HepG2 (cell line): ENCODE data around the gene TEKT5. TPM values are rescaled to one million over a fixed set of nuclear protein-coding genes. Genes with fewer than 3 reads are reported as not detected.

ENCODE experiments used
- ATAC-seq: fragments of 200-7000 bp; cut with Tn5 transposase; 3 replicates; pipeline ENCODE4 v1.9.1; 2020; ENCODE audit warnings: mild to moderate bottlenecking, moderate library complexity
- BruUV-seq: library from RNA; stranded (reverse); fragments of 400-500 nt; replicated peaks from 2 replicates; lab custom pipeline; 2021; lab: Mats Ljungman, UMichigan
- CTCF ChIA-PET: fragments of 300-600 bp; formaldehyde crosslinking; extraction: SDS; loops from one replicate; lab custom pipeline; 2021; ENCODE audit warnings: low total read pairs, inconsistent platforms, low intra/inter-chr PET ratio; lab: Yijun Ruan, JAX
- POLR2A ChIA-PET: fragments of 350-600 bp; sonication (Branson Sonifier 250); formaldehyde crosslinking; loops from one replicate; lab custom pipeline; 2020; ENCODE audit warnings: antibody characterized with exemption, inconsistent platforms; lab: Yijun Ruan, JAX
- DNase-seq: peaks from one replicate; pipeline ENCODE4 v3.0.0-alpha.2; 2015; ENCODE audit warnings: low spot score
- FAIRE-seq: peaks from 3 replicates; lab custom pipeline; 2011; peaks lifted over from hg19 to GRCh38; lab: Jason Lieb, UNC
- H2AFZ ChIP-seq: one replicate; pipeline ENCODE4 v1.6.1; 2011; ENCODE audit warnings: low read length, inconsistent platforms
- H3K27ac ChIP-seq: fragments of 300-600 bp; 3 replicates; pipeline ENCODE4 v1.8.0; 2011; ENCODE audit warnings: mixed run types, mild to moderate bottlenecking, mixed read lengths, low read length, inconsistent platforms; ENCODE audit not compliant: insufficient read depth; ENCODE audit errors: extremely low read length
- H3K27me3 ChIP-seq, 2 experiments: fragments of 200-600 bp in 1 of 2; 2 replicates in 1 of 2; 3 replicates in 1 of 2; pipeline versions ENCODE4 v1.6.0 to v1.8.0; 2011; ENCODE audit warnings: low read length in 2 of 2, mild to moderate bottlenecking in 2 of 2, moderate library complexity in 2 of 2, inconsistent platforms in 1 of 2; ENCODE audit not compliant: insufficient read depth in 2 of 2, control insufficient read depth in 1 of 2
- H3K36me3 ChIP-seq, 2 experiments: fragments of 200-600 bp in 1 of 2; replicated peaks in 1 of 2; 2 replicates in 1 of 2; 3 replicates in 1 of 2; pipeline versions ENCODE4 v1.5.1 to v1.8.0; 2011; ENCODE audit warnings: low read length in 2 of 2, inconsistent platforms in 1 of 2; ENCODE audit not compliant: insufficient read depth in 2 of 2, control insufficient read depth in 1 of 2
- H3K4me1 ChIP-seq: 2 replicates; pipeline ENCODE4 v1.5.1; 2012; ENCODE audit warnings: low read length, inconsistent platforms; ENCODE audit not compliant: insufficient read depth
- H3K4me2 ChIP-seq: 2 replicates; pipeline ENCODE4 v1.6.0; 2011; ENCODE audit warnings: low read depth, low read length, inconsistent platforms
- H3K4me3 ChIP-seq, 3 experiments: fragments of 200-600 bp in 1 of 3; sonication (generic), shearing (Covaris generic) in 1 of 3; replicated peaks in 1 of 3; 2 replicates each; pipeline ENCODE4 v1.5.1; 2011 to 2016; ENCODE audit warnings: low read length in 3 of 3, inconsistent platforms in 2 of 3, low read depth in 2 of 3, mild to moderate bottlenecking in 2 of 3, control low read depth in 1 of 3, mixed read lengths in 1 of 3; ENCODE audit not compliant: insufficient read depth in 1 of 3
- H3K79me2 ChIP-seq: one replicate; pipeline ENCODE4 v1.6.1; 2011; ENCODE audit warnings: low read length, inconsistent platforms; ENCODE audit not compliant: insufficient read depth
- H3K9ac ChIP-seq: 2 replicates; pipeline ENCODE4 v1.6.0; 2011; ENCODE audit warnings: mild to moderate bottlenecking, low read depth, low read length, inconsistent platforms; ENCODE audit not compliant: insufficient read depth
- H3K9me3 ChIP-seq: 2 replicates; pipeline ENCODE4 v1.5.1; 2012; ENCODE audit warnings: mild to moderate bottlenecking, low read length
- H4K20me1 ChIP-seq: 2 replicates; pipeline ENCODE4 v1.6.0; 2011; ENCODE audit warnings: inconsistent platforms, mild to moderate bottlenecking, low read length, moderate library complexity; ENCODE audit not compliant: insufficient read depth
- AGO2 ChIP-seq: fragments of 200-400 bp; formaldehyde crosslinking; optimal IDR thresholded peaks from 2 replicates; pipeline ENCODE3; 2017; ENCODE audit warnings: mild to moderate bottlenecking, low read depth, low read length, moderate library complexity
- CBX5 ChIP-seq: sonication (generic); formaldehyde crosslinking; IDR thresholded peaks from 2 replicates; pipeline ENCODE4 v1.4.0; 2020; ENCODE audit warnings: missing genetic modification reagents, borderline replicate concordance
- CCDC6 ChIP-seq: sonication (generic); formaldehyde crosslinking; IDR thresholded peaks from 2 replicates; pipeline ENCODE4 v1.8.1; 2022; ENCODE audit warnings: mild to moderate bottlenecking, missing genetic modification reagents, moderate library complexity
- CEBPB ChIP-seq: IDR thresholded peaks from 2 replicates; pipeline ENCODE4 v1.6.1; 2011; ENCODE audit warnings: low read depth, low read length, improper control_type of control experiment, borderline replicate concordance
- FOXO1 ChIP-seq: sonication (generic); formaldehyde crosslinking; IDR thresholded peaks from 2 replicates; pipeline ENCODE4 v1.4.0; 2020; ENCODE audit warnings: missing genetic modification reagents
- GPN1 ChIP-seq: sonication (generic); formaldehyde crosslinking; IDR thresholded peaks from 2 replicates; pipeline ENCODE4 v1.5.1; 2020; ENCODE audit warnings: missing genetic modification reagents, borderline replicate concordance
- KLF9 ChIP-seq: IDR thresholded peaks from 2 replicates; pipeline ENCODE4 v1.6.1; 2016; ENCODE audit warnings: low read depth
- MED13 ChIP-seq: sonication (generic); formaldehyde crosslinking; IDR thresholded peaks from 2 replicates; pipeline ENCODE4 v1.5.0; 2020; ENCODE audit warnings: missing genetic modification reagents
- NCOR1 ChIP-seq: fragments of 200-600 bp; sonication (generic); IDR thresholded peaks from 2 replicates; pipeline ENCODE4 v1.7.0; 2017; ENCODE audit warnings: antibody characterized with exemption, low read length, borderline replicate concordance
- RAD21 ChIP-seq: fragments of 450-650 bp; formaldehyde crosslinking; IDR thresholded peaks from 2 replicates; pipeline ENCODE4 v1.5.0; 2020; ENCODE audit warnings: mild to moderate bottlenecking
- RBFOX2 ChIP-seq: fragments of 200-400 bp; formaldehyde crosslinking; IDR thresholded peaks from 2 replicates; pipeline ENCODE4 v1.6.1; 2017; ENCODE audit warnings: low read depth, mild to moderate bottlenecking, low read length
- SMAD3 ChIP-seq: sonication (generic); formaldehyde crosslinking; IDR thresholded peaks from 2 replicates; pipeline ENCODE4 v1.4.0; 2020; ENCODE audit warnings: missing genetic modification reagents
- SNAI1 ChIP-seq: sonication (generic); formaldehyde crosslinking; IDR thresholded peaks from 2 replicates; pipeline ENCODE4 v1.5.0; 2020; ENCODE audit warnings: mild to moderate bottlenecking, missing genetic modification reagents, borderline replicate concordance
- SOX13 ChIP-seq, 3 experiments: fragments of 450-650 bp in 1 of 3; sonication (generic) in 1 of 3; formaldehyde crosslinking in 1 of 3; IDR thresholded peaks in 2 of 3; conservative IDR thresholded peaks in 1 of 3; 2 replicates each; pipeline versions ENCODE4 v1.5.0 to v1.6.1; 2016 to 2020; ENCODE audit warnings: antibody characterized with exemption in 1 of 3, mild to moderate bottlenecking in 1 of 3, missing compliant biosample characterization in 1 of 3, missing genetic modification reagents in 1 of 3, moderate library complexity in 1 of 3
- TEAD2 ChIP-seq: sonication (generic); formaldehyde crosslinking; IDR thresholded peaks from 2 replicates; pipeline ENCODE4 v1.9.0; 2021; ENCODE audit warnings: missing genetic modification reagents
- YY1 ChIP-seq: IDR thresholded peaks from 2 replicates; pipeline ENCODE4 v1.6.1; 2011; ENCODE audit warnings: low read length, low read depth, moderate library complexity, mild to moderate bottlenecking; ENCODE audit not compliant: insufficient read depth, insufficient replicate concordance
- ZNF12 ChIP-seq: sonication (generic); formaldehyde crosslinking; IDR thresholded peaks from 2 replicates; pipeline ENCODE4 v1.5.0; 2020; ENCODE audit warnings: missing genetic modification reagents
- ZNF121 ChIP-seq: sonication (generic); formaldehyde crosslinking; IDR thresholded peaks from 2 replicates; pipeline ENCODE4 v1.5.0; 2020; ENCODE audit warnings: mild to moderate bottlenecking, missing genetic modification reagents
- ZNF136 ChIP-seq: sonication (generic); formaldehyde crosslinking; IDR thresholded peaks from 2 replicates; pipeline ENCODE4 v1.8.1; 2022; ENCODE audit warnings: low read depth, mild to moderate bottlenecking, moderate library complexity, missing genetic modification reagents
- ZNF234 ChIP-seq: sonication (generic); formaldehyde crosslinking; conservative IDR thresholded peaks from 2 replicates; pipeline ENCODE4 v1.5.1; 2020; ENCODE audit warnings: mild to moderate bottlenecking, missing genetic modification reagents
- ZNF430 ChIP-seq: sonication (generic); formaldehyde crosslinking; IDR thresholded peaks from 2 replicates; pipeline ENCODE4 v1.9.0; 2021; ENCODE audit warnings: mild to moderate bottlenecking, missing genetic modification reagents
- ZNF577 ChIP-seq: sonication (generic); formaldehyde crosslinking; IDR thresholded peaks from 2 replicates; pipeline ENCODE4 v1.4.0; 2020; ENCODE audit warnings: mild to moderate bottlenecking, low read depth, missing genetic modification reagents, borderline replicate concordance
- ZNF7 ChIP-seq: IDR thresholded peaks from 2 replicates; pipeline ENCODE4 v1.6.1; 2016; ENCODE audit warnings: missing biosample characterization, missing genetic modification reagents
- in situ Hi-C: cut with HindIII; loops from 2 replicates; pipeline ENCODE4 v1.10.0; 2017; ENCODE audit warnings: low pct_unique_long_range_greater_than_20kb; ENCODE audit not compliant: extremely low pct_ligation_motif_present
- intact Hi-C: fragments of 100-400 bp; cut with micrococcal nuclease; formaldehyde crosslinking; loops from one replicate; pipeline ENCODE4 v1.10.0; 2022; ENCODE audit not compliant: unreplicated experiment
- polyA plus RNA-seq, 8 experiments: library from polyadenylated mRNA; depleted of rRNA in 3 of 8; stranded (reverse) in 7 of 8; unstranded in 1 of 8; fragments of >200 nt; fragmentation: Illumina TruSeq in 4 of 8; extraction: Trizol in 4 of 8; gene quantifications; 2 replicates each; pipeline versions ENCODE4 v1.2.1 to v1.2.3, GENCODE V29; 2011 to 2016; ENCODE audit warnings: low read depth in 4 of 8, missing spikeins in 1 of 8, mixed read lengths in 1 of 8; ENCODE audit not compliant: insufficient read depth in 1 of 8
- total RNA-seq, 5 experiments: library from RNA; depleted of rRNA; stranded (reverse); fragments of >200 nt; fragmentation: Illumina TruSeq; extraction: Trizol; gene quantifications; 2 replicates each; pipeline ENCODE4 v1.2.3, GENCODE V29; 2016; ENCODE audit warnings: low read depth in 1 of 5
- TF ChIP-seq, protein P1 (sequence below): sonication (generic); formaldehyde crosslinking; IDR thresholded peaks from 2 replicates; pipeline ENCODE4 v1.4.0; 2020; ENCODE audit warnings: mild to moderate bottlenecking, low read depth, missing genetic modification reagents
- TF ChIP-seq, protein P2 (sequence below): sonication (generic); formaldehyde crosslinking; IDR thresholded peaks from 2 replicates; pipeline ENCODE4 v1.4.0; 2020; ENCODE audit warnings: missing genetic modification reagents

TEKT5 gene
- total and polyA plus RNA-seq, 2 of the 13 experiments (the other 11 are each of a cell fraction or from before 2014, with no cell fraction given): 0.16 TPM; not detected in 1

DNA sequence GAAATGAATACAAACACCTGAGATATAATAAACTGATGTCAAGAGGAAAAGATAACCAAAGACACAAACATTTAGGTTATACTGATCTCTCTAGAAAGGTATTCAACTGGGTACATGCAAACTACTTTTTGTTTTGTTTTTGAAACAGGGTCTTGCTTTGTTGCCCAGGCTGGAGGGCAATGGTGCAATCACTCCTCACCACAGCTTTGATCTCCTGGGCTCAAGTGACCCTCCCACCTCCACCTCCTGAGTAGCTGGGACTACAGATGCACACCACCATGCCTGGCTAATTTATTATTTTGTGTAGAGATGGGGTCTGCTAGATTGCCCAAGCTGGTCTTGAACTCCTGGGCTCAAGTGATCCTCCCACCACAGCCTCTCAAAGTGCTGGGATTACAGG, 38.1 kb downstream of the TEKT5 start:
- H3K9me3 ChIP-seq: no peaks in the 10 kb centered on the region
- no peak for TF ChIP-seq YY1
- no peak for TF ChIP-seq ZNF7 (CRISPR knock-in tag)
- TF ChIP-seq RAD21 (CRISPR knock-in tag): no peak
- no peak for TF ChIP-seq FOXO1
- peak; percentile 40; the same call in 1 of the 2 replicates for TF ChIP-seq CEBPB
- TF ChIP-seq ZNF234 (CRISPR knock-in tag): no peak
- no peak for TF ChIP-seq ZNF136 (CRISPR knock-in tag)
- TF ChIP-seq CBX5 (CRISPR knock-in tag): no peak
- TF ChIP-seq CCDC6 (CRISPR knock-in tag): no peak
- no peak for TF ChIP-seq GPN1
- TF ChIP-seq AGO2: no peak
- no peak for TF ChIP-seq ZNF12
- TF ChIP-seq SNAI1 (CRISPR knock-in tag): no peak
- no peak for TF ChIP-seq TEAD2 (CRISPR knock-in tag)
- TF ChIP-seq, protein P1, sequence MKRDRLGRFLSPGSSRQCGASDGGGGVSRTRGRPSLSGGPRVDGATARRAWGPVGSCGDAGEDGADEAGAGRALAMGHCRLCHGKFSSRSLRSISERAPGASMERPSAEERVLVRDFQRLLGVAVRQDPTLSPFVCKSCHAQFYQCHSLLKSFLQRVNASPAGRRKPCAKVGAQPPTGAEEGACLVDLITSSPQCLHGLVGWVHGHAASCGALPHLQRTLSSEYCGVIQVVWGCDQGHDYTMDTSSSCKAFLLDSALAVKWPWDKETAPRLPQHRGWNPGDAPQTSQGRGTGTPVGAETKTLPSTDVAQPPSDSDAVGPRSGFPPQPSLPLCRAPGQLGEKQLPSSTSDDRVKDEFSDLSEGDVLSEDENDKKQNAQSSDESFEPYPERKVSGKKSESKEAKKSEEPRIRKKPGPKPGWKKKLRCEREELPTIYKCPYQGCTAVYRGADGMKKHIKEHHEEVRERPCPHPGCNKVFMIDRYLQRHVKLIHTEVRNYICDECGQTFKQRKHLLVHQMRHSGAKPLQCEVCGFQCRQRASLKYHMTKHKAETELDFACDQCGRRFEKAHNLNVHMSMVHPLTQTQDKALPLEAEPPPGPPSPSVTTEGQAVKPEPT (CRISPR knock-in tag): no peak
- TF ChIP-seq SOX13 (IDR thresholded peaks at IDR 0.05): no peak
- TF ChIP-seq SOX13 (CRISPR knock-in tag; conservative IDR thresholded peaks at IDR 0.05 in 1 of 2, IDR thresholded peaks at IDR 0.05 in 1 of 2): peak in 1 of 2 experiments; percentile 45; a peak in 1 of 4 replicates
- TF ChIP-seq, protein P2, sequence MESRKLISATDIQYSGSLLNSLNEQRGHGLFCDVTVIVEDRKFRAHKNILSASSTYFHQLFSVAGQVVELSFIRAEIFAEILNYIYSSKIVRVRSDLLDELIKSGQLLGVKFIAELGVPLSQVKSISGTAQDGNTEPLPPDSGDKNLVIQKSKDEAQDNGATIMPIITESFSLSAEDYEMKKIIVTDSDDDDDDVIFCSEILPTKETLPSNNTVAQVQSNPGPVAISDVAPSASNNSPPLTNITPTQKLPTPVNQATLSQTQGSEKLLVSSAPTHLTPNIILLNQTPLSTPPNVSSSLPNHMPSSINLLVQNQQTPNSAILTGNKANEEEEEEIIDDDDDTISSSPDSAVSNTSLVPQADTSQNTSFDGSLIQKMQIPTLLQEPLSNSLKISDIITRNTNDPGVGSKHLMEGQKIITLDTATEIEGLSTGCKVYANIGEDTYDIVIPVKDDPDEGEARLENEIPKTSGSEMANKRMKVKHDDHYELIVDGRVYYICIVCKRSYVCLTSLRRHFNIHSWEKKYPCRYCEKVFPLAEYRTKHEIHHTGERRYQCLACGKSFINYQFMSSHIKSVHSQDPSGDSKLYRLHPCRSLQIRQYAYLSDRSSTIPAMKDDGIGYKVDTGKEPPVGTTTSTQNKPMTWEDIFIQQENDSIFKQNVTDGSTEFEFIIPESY (CRISPR knock-in tag): no peak
- TF ChIP-seq KLF9 (CRISPR knock-in tag): no peak
- peak; percentile 97 for TF ChIP-seq ZNF121 (CRISPR knock-in tag)
- no peak for TF ChIP-seq NCOR1
- no peak for TF ChIP-seq SMAD3 (CRISPR knock-in tag)
- no peak for TF ChIP-seq ZNF430 (CRISPR knock-in tag)
- TF ChIP-seq ZNF577 (CRISPR knock-in tag): no peak
- TF ChIP-seq RBFOX2: no peak
- TF ChIP-seq MED13 (CRISPR knock-in tag): no peak

More for the DNA sequence above, 38.1 kb downstream of the TEKT5 start:
- Histone ChIP-seq H3K4me1 (peaks cover 90% of the 10 kb centered on the region), H3K36me3 (no peaks in the 10 kb centered on the region), H3K27me3 (no peaks in the 10 kb centered on the region), H3K27ac (no peak overlapping the region), H3K9ac (no peak overlapping the region), H3K4me3 (no peak overlapping the region), H3K79me2 (no peaks in the 10 kb centered on the region), H4K20me1 (no peaks in the 10 kb centered on the region), H3K4me2 (no peak overlapping the region), H2AFZ (no peak overlapping the region)
- ChIA-PET CTCF (no interaction called here), POLR2A (interaction anchor here (1.0 to 1.4 kb wide), 2 partner anchors 11 to 40 kb away, joined by 3 read pairs; no protein-coding TSS in a partner anchor)
- DNase-seq (no peak), FAIRE-seq (no peak), ATAC-seq (no peak)
- in situ Hi-C loops: no loop called here
- intact Hi-C loops: no loop called here
- no TSS peak for BruUV-seq
